Activated CD4-positive, alpha-beta T cell treated with anti-CD3 and anti-CD28 coated beads, Interleukin-2, amount 50 U/mL, for 16 hours (primary cell): Measurements from ENCODE around the gene PRICKLE2.

Source experiments
- DNase-seq: peaks from one replicate; pipeline ENCODE4 v3.0.0-alpha.2; 2020

The PRICKLE2 gene

DNA sequence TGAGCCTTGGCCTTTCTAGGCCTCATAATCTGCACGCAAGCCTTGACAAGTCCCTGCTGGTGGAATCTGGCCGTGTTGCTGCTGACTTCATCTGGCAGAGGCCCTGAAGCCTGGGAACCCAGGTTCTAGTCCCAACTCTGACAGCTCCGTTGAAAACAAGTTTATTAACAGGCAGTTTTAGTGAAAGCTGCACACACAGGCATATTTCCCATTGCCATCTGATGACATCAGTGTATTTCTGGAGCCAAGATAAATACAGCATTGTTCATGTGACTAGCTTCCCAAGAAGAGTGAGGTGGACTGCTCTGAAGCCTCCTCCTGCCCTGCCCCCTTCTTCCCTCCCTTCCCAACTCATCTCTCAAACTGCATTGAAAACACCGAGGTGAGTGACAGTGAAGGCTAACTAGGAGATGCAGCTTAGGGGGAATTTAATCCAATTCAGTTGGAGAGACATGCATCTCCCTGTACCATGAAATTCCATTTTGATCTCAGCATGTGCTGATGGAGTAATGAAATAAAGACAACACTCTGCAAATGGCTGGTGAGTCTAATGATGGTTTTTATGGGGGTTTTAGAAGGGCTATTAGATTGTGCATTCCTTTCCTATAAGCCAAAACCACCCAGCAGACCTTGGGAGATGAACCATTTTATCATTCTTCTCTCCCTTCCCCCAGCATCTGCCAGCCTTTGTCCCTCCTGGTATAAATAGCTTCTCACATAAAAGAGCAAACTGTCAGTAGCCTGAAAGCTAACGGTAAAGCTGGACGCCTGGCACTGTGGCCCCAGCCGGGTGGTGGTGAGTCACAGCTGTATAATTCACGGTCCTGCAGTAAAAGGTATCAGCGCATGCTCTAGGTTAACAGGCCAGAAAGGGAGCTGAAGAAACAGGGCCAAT lies 38.0 kb downstream of the PRICKLE2 start:
- DNase-seq: no peak

DNA sequence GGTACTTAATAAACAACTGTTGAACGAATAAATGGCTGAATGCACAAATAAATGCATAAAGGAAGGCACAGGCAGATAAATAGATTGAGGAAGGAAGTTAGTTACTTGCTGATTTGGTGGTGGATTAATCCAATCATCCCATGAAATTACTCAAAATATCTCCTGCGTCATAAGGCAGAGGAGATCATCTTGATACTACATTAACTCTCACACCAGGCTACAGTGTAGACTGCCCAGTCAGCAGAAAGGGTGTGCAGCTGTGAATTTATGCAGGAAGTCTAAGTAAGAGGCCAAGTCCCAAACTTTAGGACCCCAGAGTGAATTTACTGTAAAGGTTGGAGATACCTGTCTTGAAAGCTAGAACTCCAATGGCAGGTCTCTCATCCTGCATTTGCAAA lies 38.6 kb downstream of the PRICKLE2 start:
- no peak for DNase-seq

DNA sequence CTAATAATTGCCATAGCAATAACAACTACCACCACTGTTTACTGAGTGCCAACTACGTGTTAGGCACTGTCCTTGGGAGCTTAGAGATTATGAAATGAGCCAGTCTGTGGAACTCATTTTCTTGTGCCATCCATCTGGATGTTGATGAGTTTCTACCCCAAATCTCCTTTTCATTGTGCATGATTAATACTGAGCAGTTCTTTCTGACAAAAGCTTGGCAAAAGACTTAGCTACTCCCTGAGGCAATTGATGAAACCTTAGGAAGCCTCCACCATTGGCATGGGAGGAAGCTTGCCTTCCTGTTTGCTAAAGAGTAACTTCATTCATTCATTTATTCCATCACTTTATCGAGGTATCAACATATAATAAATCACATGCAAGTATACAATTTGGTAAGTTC lies 39.8 kb downstream of the PRICKLE2 start:
- DNase-seq: no peak

GRCh38 chr3:64184621-64185020 lies 40.6 kb downstream of the PRICKLE2 start:
- DNase-seq: no peak

- no peak for DNase-seq
These were observed 45.4 kb downstream of the PRICKLE2 start for GRCh38 chr3:64179860-64180259.

DNA sequence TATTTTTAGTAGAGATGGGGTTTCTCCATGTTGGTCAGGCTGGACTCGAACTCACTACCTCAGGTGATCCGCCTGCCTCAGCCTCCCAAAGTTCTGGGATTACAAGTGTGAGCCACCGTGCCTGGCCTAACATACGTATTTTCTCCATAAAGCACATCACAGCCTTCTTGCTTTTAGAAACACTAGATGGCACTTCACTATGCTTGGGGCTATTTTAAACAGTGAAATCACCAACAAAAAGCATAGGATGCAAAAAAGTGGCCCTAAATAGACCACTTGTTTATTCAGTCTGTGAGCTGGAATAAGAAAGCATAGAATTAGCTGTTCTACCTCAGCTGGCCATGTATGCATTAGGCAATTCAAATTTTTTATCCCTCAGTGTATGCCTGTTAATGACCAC lies 46.0 kb downstream of the PRICKLE2 start:
- no peak for DNase-seq

DNA sequence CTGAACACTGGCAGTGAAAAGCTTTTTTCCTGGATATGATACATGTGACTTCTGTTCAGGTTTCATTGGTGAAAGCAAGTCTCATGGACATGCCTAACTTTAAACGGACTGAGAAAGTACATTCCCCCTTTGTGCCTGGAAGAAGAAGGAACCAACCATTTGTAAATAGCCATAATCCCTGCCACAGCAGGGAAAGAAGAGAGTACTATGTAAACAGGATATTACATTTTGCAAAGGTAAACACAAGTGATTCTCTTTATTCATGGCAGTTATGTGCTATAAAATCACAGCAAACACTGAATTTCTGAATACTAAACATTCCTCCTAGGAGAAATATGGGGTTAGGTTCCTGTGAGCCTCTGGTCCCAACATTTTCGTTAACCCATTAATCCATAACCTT lies 46.8 kb downstream of the PRICKLE2 start:
- DNase-seq: no peak

DNA sequence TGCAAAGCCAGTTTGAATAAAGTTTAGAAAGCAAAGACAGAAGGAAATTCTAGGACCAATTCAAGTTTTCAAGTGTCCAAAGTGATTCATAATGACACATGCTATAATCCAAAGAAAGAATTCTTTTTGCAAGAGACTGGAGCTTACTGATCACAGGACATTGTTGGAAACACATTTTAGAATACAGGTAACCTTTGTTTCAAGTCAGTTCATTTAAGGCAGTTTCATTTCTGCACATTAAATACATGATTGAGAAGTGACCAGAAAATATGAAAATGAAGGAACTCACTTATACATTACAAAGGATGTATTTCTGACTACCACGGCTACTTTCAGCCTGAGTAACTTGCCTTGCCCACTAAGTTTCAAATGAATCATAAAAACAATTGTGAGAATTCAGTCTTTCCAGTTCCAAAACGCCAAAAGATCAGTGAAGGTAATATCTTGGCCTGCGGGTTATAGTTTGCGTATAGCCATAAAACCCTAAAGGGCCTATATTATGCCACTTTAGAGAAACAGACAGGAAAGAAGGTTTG lies 48.7 kb downstream of the PRICKLE2 start:
- peak; percentile 27 for DNase-seq

- no peak for DNase-seq
These were observed 50.9 kb downstream of the PRICKLE2 start for GRCh38 chr3:64174328-64174727.

DNA sequence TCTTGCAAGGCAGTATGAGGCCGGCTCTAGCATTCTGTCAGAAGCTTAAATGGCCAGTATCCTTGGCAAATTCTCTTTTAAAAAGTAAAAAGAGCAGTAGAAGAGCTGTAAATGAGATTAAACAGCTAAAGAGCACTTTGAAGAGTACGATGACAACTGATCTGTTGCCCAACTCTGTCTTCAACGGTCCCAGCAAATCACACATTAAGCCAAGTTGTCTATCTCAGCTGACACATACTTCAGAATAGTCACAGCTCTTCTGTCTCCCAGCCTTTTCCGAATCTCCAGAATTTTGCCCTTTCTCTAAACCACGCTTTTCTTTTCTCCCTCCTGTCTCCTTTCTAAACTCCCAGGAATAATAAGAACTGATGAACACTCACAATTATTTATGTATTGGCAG lies 51.7 kb downstream of the PRICKLE2 start:
- DNase-seq: no peak

DNA sequence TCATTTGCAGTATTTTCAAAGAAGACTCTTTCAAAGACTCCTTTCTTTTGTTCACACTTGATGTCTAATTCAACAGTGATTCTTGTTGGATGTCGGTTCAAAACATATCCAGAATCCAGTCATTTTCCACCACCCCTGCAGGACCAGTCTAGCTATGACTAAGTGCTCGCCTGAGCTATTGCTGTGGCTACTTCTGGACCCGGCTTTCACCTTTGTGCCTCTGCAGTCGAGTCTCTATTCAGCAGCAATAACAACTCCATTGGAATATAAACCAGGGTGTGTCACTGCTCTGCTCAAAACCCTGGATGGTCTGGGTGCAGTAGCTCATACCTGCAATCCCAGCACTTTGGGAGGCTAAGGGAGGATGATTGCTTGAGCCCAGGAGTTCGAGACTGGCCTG lies 55.0 kb downstream of the PRICKLE2 start:
- no peak for DNase-seq

- no peak for DNase-seq
These were observed 57.4 kb downstream of the PRICKLE2 start for GRCh38 chr3:64167868-64168267.

GRCh38 chr3:64167351-64167750 lies 57.9 kb downstream of the PRICKLE2 start:
- DNase-seq: no peak

DNA sequence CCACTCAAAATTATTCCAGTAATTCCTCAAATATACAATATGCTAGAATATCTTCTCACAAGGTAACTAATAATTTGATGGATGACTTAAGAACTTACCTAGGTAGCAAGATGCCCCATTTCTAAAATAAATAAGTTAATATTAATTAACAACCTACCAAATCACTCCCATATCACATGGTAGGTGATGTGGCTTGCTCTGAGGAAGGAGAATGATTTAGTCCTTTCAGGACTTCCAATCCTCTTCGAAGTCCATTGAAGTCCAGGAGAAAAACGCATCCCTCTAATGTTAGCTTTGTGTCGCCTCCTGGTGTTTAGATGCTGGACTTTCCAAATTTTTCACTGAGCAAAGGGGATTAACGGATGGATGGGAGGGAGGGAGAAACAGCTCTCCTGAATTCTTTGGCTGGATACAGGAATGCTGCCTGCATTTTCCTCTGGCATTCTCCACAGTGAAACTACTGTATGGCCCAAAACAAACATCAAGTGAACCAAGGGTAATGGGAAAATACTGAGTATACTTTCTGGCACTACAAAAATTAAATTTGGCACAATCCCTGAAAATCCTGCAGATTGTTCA lies 58.6 kb downstream of the PRICKLE2 start:
- no peak for DNase-seq

DNA sequence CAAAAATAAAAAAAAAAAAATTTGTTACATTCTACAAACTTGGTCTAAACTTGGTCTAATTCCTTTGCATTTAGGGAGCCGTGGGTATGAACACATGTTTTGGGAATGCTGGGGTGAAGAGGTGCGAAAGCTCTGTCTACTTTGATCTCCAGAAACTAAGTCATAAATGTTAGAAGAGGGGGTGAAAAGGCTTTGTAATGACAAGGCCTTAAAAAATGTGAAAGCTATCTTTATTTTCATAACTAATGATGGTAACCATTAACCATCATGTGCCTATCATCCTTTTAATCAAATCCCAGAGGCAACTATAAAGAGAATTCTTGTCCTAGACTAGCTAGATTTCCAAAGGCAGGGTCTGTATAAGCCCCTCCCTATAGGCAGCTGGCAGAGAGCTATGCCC lies 60.9 kb downstream of the PRICKLE2 start:
- no peak for DNase-seq

DNA sequence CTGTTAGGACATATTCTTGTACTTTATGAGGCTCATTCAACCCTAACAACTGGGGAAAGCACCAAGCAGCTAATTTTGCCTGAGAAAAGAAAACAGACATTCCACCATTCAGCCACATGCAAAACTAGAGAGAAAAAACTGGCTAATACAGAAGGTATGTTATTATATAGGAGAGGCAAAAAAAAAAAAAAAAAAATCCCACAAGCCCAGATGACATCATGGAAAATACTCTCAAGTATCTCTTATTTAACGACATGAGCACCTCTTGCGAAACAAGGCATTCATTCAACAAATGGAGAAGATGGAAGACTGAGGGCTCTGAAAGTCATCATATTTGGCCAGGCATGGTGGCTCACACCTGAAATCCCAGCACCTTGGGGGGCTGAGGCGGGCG lies 61.5 kb downstream of the PRICKLE2 start:
- no peak for DNase-seq

- no peak for DNase-seq
These were observed 62.1 kb downstream of the PRICKLE2 start for GRCh38 chr3:64163019-64163754.

- no peak for DNase-seq
These were observed 63.7 kb downstream of the PRICKLE2 start for GRCh38 chr3:64161481-64161952.

DNA sequence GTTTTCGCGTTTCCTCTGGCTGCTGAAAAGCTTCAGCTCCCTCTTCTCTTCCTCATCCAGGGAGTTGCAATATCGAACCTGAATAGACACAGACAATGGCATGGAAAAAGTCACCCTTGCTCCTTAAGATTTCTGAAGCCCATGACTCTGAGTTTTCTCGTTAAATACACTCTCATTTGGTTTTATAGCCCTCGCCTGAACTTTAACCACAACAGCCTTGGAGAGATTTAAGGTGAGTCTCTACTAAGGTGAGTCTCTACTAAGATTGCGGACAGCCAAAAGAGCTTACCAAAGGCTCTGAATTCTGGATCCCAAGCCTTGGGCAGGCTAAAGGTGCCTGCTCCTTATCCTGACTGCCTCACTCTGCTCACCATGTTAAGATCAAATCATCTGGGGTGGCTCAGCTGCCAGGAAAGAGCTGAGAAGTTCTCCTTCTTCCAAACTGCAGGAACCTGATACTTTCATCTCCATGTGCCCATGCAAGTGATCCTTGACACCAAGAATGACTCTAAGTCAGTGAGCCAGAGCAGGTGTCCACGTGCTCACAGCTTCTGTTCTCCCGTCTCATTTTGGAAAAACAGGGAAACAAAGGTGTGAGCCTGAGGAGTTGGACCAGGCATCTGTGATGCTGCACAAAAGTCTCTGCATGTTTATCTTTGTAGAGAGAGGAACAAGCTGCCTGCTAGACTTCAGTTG lies 65.1 kb downstream of the PRICKLE2 start:
- no peak for DNase-seq

GRCh38 chr3:64158334-64158733 lies 66.9 kb downstream of the PRICKLE2 start:
- DNase-seq: no peak

- no peak for DNase-seq
These were observed 67.9 kb downstream of the PRICKLE2 start for GRCh38 chr3:64157150-64158035.

DNA sequence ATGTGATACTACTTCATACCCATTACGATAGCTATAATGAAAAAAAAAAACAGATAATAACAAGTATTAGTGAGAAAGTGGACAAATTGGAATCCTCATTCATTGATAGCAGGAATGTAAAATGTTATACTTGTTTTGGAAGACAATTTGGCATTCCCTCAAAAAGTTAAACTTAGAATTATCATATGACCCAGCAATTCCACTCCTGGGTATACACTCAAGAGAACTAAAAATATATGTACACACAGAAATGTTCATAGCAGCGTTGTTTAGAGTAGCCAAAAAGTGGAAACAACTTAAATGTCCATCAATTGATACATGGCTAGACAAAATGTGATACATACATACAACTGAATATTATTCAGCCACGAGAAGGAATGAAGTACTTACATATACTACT lies 69.9 kb downstream of the PRICKLE2 start:
- DNase-seq: no peak
